Glutamatergic neuron (in vitro differentiated cells): ENCODE data around the gene SRC. TPM values are rescaled to one million over a fixed set of nuclear protein-coding genes. Genes with fewer than 3 reads are reported as not detected.

Source experiments
- DNase-seq: peaks from one replicate; pipeline ENCODE4 v3.0.0; 2022
- H3K27ac Mint-ChIP-seq: one replicate; pipeline ENCODE4 v1.8.0; 2020; ENCODE audit warnings: mild to moderate bottlenecking, mixed read lengths, inconsistent platforms; ENCODE audit not compliant: unreplicated experiment
- H3K27me3 Mint-ChIP-seq: one replicate; pipeline ENCODE4 v1.8.0; 2020; ENCODE audit warnings: mild to moderate bottlenecking, moderate library complexity, mixed read lengths, inconsistent platforms; ENCODE audit not compliant: unreplicated experiment
- H3K36me3 Mint-ChIP-seq: one replicate; pipeline ENCODE4 v1.8.0; 2020; ENCODE audit warnings: mild to moderate bottlenecking, mixed read lengths, inconsistent platforms; ENCODE audit not compliant: unreplicated experiment
- H3K4me1 Mint-ChIP-seq: one replicate; pipeline ENCODE4 v1.8.0; 2020; ENCODE audit warnings: mild to moderate bottlenecking, low read depth, mixed read lengths, inconsistent platforms; ENCODE audit not compliant: unreplicated experiment
- H3K4me3 Mint-ChIP-seq: one replicate; pipeline ENCODE4 v1.8.0; 2020; ENCODE audit warnings: mild to moderate bottlenecking, mixed read lengths, inconsistent platforms; ENCODE audit not compliant: unreplicated experiment
- H3K9me3 Mint-ChIP-seq: one replicate; pipeline ENCODE4 v1.8.0; 2020; ENCODE audit warnings: mild to moderate bottlenecking, moderate library complexity, mixed read lengths, inconsistent platforms; ENCODE audit not compliant: unreplicated experiment
- total RNA-seq: library from RNA; stranded (reverse); fragmentation: NEBNext Ultra II Directional; extraction: Animal tissue kit (Norgen Biotek cat#: 25700); gene quantifications from one replicate; pipeline ENCODE4 v1.2.1, GENCODE V29; 2021; ENCODE audit not compliant: unreplicated experiment
- TF ChIP-seq, protein P1 (sequence below): fragments of 200-600 bp; sonication (generic); IDR thresholded peaks from one replicate; pipeline ENCODE4 v1.5.0; 2021; ENCODE audit not compliant: partially characterized antibody, unreplicated experiment

The SRC gene
- total RNA-seq, 1 donor from 2014 or later = 39.2 TPM

- H3K9me3 Mint-ChIP-seq = peaks cover 8% of the 10 kb centered on the region
- H3K4me3 Mint-ChIP-seq = no peak overlapping the region
- no peak for DNase-seq
- H3K27me3 Mint-ChIP-seq = peaks cover 8% of the 10 kb centered on the region
- H3K36me3 Mint-ChIP-seq = no peaks in the 10 kb centered on the region
- TF ChIP-seq, protein P1, sequence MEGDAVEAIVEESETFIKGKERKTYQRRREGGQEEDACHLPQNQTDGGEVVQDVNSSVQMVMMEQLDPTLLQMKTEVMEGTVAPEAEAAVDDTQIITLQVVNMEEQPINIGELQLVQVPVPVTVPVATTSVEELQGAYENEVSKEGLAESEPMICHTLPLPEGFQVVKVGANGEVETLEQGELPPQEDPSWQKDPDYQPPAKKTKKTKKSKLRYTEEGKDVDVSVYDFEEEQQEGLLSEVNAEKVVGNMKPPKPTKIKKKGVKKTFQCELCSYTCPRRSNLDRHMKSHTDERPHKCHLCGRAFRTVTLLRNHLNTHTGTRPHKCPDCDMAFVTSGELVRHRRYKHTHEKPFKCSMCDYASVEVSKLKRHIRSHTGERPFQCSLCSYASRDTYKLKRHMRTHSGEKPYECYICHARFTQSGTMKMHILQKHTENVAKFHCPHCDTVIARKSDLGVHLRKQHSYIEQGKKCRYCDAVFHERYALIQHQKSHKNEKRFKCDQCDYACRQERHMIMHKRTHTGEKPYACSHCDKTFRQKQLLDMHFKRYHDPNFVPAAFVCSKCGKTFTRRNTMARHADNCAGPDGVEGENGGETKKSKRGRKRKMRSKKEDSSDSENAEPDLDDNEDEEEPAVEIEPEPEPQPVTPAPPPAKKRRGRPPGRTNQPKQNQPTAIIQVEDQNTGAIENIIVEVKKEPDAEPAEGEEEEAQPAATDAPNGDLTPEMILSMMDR = no peak
- no peak overlapping the region for H3K27ac Mint-ChIP-seq
- peaks cover 8% of the 10 kb centered on the region for H3K4me1 Mint-ChIP-seq
Measured at GRCh38 chr20:37355252-37356180, 9.6 kb downstream of the SRC start.

DNA sequence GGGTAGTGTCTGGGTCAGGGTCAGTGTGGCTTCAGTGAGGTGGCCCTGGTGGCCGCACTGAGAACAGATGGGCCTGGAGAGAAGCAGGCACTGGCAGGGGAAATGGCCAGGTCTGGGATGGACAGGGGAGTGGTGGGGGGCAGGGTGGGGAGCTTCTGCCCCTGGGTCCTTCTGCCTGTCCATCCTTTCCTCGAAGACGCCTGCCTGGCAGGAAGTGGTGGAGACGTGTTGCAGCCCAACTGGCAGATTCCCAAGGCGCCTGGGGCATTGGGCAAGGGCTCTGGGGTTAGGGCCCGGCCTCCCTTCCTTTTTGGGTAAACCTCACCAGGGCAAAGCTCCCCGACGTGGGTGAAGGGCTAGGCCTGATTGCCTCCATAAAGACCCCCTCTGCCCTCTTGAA lies 10.4 kb downstream of the SRC start:
- TF ChIP-seq, protein P1 = no peak
- no peak overlapping the region for H3K4me3 Mint-ChIP-seq
- H3K27me3 Mint-ChIP-seq = peaks cover 8% of the 10 kb centered on the region
- no peak overlapping the region for H3K27ac Mint-ChIP-seq
- peaks cover 6% of the 10 kb centered on the region for H3K9me3 Mint-ChIP-seq
- DNase-seq = no peak
- no peaks in the 10 kb centered on the region for H3K36me3 Mint-ChIP-seq
- peaks cover 8% of the 10 kb centered on the region for H3K4me1 Mint-ChIP-seq

DNA sequence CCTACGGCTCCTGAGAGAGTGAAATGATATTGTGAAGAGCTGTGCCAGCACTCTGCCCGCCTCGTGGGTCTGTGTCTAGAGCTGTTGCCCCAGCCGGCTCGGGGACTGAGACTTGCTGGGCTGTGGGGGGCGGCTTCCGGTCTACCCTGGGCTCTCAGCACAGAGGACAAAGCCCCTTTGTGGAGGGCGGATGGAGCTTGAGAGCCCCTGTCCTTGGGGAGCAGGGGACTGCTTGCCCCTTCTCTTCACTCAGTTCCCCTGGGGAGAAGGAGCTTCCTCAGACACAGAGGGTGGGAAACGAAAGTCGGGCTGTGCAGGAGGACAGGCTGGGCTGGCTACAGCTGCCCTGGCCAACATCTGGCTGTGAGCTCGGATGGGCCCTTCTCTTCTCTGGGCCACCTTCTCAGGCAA lies 11.0 kb downstream of the SRC start:
- H3K9me3 Mint-ChIP-seq = peaks cover 6% of the 10 kb centered on the region
- no peak overlapping the region for H3K27ac Mint-ChIP-seq
- H3K27me3 Mint-ChIP-seq = peaks cover 8% of the 10 kb centered on the region
- no peak overlapping the region for H3K4me3 Mint-ChIP-seq
- TF ChIP-seq, protein P1 = no peak
- no peaks in the 10 kb centered on the region for H3K36me3 Mint-ChIP-seq
- no peak for DNase-seq
- H3K4me1 Mint-ChIP-seq = peaks cover 8% of the 10 kb centered on the region

DNA sequence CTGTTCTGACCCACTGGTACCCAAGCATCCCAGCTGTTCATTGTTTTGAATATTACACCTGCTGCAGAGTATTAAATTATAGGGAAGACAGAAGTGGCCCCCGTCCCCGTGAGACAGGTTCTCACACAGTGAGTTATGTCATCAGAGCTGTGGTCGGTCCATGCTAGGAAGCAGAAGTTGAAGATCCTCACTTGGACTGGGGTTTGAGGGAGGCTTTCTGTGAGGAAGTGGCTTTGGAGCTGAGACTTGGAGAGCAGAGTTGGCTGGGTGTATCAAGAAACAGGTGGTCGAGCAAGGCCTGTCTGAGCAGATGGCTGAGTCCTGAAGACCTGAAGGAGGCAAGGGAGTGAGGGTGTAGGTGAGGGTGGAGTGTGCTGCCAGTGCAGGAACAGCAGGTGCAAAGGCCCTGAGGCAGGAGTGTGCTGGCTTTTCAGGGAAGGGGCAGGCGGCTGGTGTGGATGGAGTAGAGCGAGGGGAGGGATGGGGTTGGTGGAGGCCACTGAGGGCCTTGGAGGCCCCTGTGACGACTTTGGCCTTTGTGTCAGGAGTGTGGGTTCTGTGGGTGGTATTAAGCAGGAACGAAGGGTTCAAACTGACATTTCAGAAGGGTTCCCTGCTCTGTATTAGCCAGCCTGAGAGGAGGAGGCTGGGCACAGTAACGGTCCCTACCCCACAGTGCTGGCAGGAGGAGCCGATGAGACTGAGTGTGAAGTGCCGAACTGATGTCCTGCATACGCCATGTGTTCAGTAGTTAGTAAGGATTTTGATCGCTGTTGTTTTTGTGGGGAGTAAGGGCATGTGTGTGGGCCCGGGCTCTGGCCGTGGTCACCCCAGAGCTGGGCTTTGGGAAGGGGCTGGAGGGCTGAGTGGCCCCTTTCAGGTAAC lies 11.8 kb downstream of the SRC start:
- H3K4me3 Mint-ChIP-seq = no peak overlapping the region
- peaks cover 6% of the 10 kb centered on the region for H3K9me3 Mint-ChIP-seq
- peak overlapping the region; percentile 40 for H3K27ac Mint-ChIP-seq
- TF ChIP-seq, protein P1 = no peak
- peaks cover 8% of the 10 kb centered on the region for H3K27me3 Mint-ChIP-seq
- peaks cover 8% of the 10 kb centered on the region for H3K4me1 Mint-ChIP-seq
- no peaks in the 10 kb centered on the region for H3K36me3 Mint-ChIP-seq
- DNase-seq = no peak
